ENCODE data around the gene KIAA0319L. TPM values are rescaled to one million over a fixed set of nuclear protein-coding genes. Genes with fewer than 3 reads are reported as not detected.

The KIAA0319L gene
- total and polyA plus RNA-seq, 8 donors, result 76.5 to 106 (median 92.6) TPM

- TF ChIP-seq CTCF (IDR thresholded peaks at IDR 0.05), result no peak
- Histone ChIP-seq H3K36me3 (peaks cover 0 to 26% of the 10 kb centered on the region in 2 donors), H3K27me3 (no peaks in the 10 kb centered on the region), H3K27ac (peak overlapping the region; percentile 8 to 85), H3K9me3 (no peaks in the 10 kb centered on the region), H3K4me3 (no peak overlapping the region), H3K4me1 (peaks cover 22 to 62% of the 10 kb centered on the region in 2 donors)
- DNase-seq (no peak), ATAC-seq (peak; percentile 22)
- intact Hi-C loops (cut with DNase I), result loop anchor here in 1 of 2 donors (5.0 kb wide), 1 partner anchor 108 kb away; no protein-coding TSS in a partner anchor
These were observed 102.6 kb downstream of the KIAA0319L start for GRCh38 chr1:35454616-35455015.

- no peaks in the 10 kb centered on the region for H3K9me3 ChIP-seq
- peak overlapping the region in 1 of 2 donors; percentile 85 for H3K27ac ChIP-seq
- ATAC-seq (no peak), DNase-seq (no peak)
- H3K36me3 ChIP-seq, result peaks cover 0 to 28% of the 10 kb centered on the region in 2 donors
- no peaks in the 10 kb centered on the region for H3K27me3 ChIP-seq
- intact Hi-C loops (cut with DNase I), result loop anchor here in 1 of 2 donors (5.0 kb wide), 1 partner anchor 108 kb away; no protein-coding TSS in a partner anchor
- no peak for TF ChIP-seq CTCF (IDR thresholded peaks at IDR 0.05)
- peaks cover 26 to 66% of the 10 kb centered on the region in 2 donors for H3K4me1 ChIP-seq
- no peak overlapping the region for H3K4me3 ChIP-seq
These were observed 103.0 kb downstream of the KIAA0319L start for GRCh38 chr1:35454176-35454575.

- no peak overlapping the region for H3K4me3 ChIP-seq
- intact Hi-C loops (cut with DNase I), result loop anchor here in 1 of 2 donors (5.0 kb wide), 1 partner anchor 109 kb away; no protein-coding TSS in a partner anchor
- H3K9me3 ChIP-seq, result no peaks in the 10 kb centered on the region
- H3K36me3 ChIP-seq, result peaks cover 0 to 18% of the 10 kb centered on the region in 2 donors
- H3K27me3 ChIP-seq, result no peaks in the 10 kb centered on the region
- H3K4me1 ChIP-seq, result peaks cover 36 to 77% of the 10 kb centered on the region in 2 donors
- TF ChIP-seq CTCF (IDR thresholded peaks at IDR 0.05), result no peak
- ATAC-seq, result no peak
- H3K27ac ChIP-seq, result peak overlapping the region; percentile 50 to 85
- no peak for DNase-seq
These were observed 104.2 kb downstream of the KIAA0319L start for GRCh38 chr1:35453031-35453430.

- intact Hi-C loops (cut with DNase I), result loop anchor here in 1 of 2 donors (5.0 kb wide), 1 partner anchor 110 kb away; no protein-coding TSS in a partner anchor
- no peak for TF ChIP-seq CTCF (IDR thresholded peaks at IDR 0.05)
- Histone ChIP-seq H3K27ac (peak overlapping the region; percentile 50 to 85), H3K9me3 (no peaks in the 10 kb centered on the region), H3K27me3 (no peaks in the 10 kb centered on the region), H3K4me1 (peaks cover 41 to 85% of the 10 kb centered on the region in 2 donors), H3K36me3 (peaks cover 0 to 17% of the 10 kb centered on the region in 2 donors), H3K4me3 (no peak overlapping the region)
- DNase-seq, result peak in 3 of 4 donors; percentile 19 to 60 (median 28)
- ATAC-seq, result peak; percentile 39
These were observed 105.0 kb downstream of the KIAA0319L start for GRCh38 chr1:35452106-35452774.

- Histone ChIP-seq H3K4me3 (no peak overlapping the region), H3K36me3 (peaks cover 0 to 17% of the 10 kb centered on the region in 2 donors), H3K9me3 (no peaks in the 10 kb centered on the region), H3K27ac (peak overlapping the region in 1 of 2 donors; percentile 85), H3K27me3 (no peaks in the 10 kb centered on the region), H3K4me1 (peaks cover 41 to 95% of the 10 kb centered on the region in 2 donors)
- intact Hi-C loops (cut with DNase I), result loop anchor here in 1 of 2 donors (5.0 kb wide), 1 partner anchor 111 kb away; no protein-coding TSS in a partner anchor
- peak; percentile 76 to 86 for TF ChIP-seq CTCF (IDR thresholded peaks at IDR 0.05)
- DNase-seq, result peak; percentile 47 to 86 (median 81)
- peak; percentile 81 for ATAC-seq
These were observed 106.1 kb downstream of the KIAA0319L start for GRCh38 chr1:35451125-35451528.
